Mesenchymal stem cell (in vitro differentiated cells and primary cell): Measurements from ENCODE around the gene AGAP1.

Experiments used
- DNase-seq: peaks from one replicate; pipeline ENCODE4 v3.0.0-alpha.2; 2013
- H2AFZ ChIP-seq: one replicate; pipeline ENCODE4 v1.6.1; 2013; ENCODE audit warnings: low read depth, mild to moderate bottlenecking, control low read depth, inconsistent platforms, low read length, moderate library complexity
- H2AK5ac ChIP-seq: 2 replicates; pipeline ENCODE4 v1.6.1; 2013; ENCODE audit warnings: low read length, moderate library complexity, mild to moderate bottlenecking, inconsistent platforms; ENCODE audit not compliant: severe bottlenecking
- H2BK120ac ChIP-seq: one replicate; pipeline ENCODE4 v1.6.1; 2013; ENCODE audit warnings: low read depth, mild to moderate bottlenecking, inconsistent platforms, low read length, moderate library complexity
- H2BK12ac ChIP-seq, 2 experiments: one replicate each; pipeline ENCODE4 v1.6.1; 2013; ENCODE audit warnings: inconsistent platforms in 2 of 2, low read length in 2 of 2, mild to moderate bottlenecking in 2 of 2, moderate library complexity in 2 of 2, control low read depth in 1 of 2
- H2BK15ac ChIP-seq: one replicate; pipeline ENCODE4 v1.6.1; 2013; ENCODE audit warnings: mild to moderate bottlenecking, low read depth, inconsistent platforms; ENCODE audit not compliant: poor library complexity, severe bottlenecking
- H2BK5ac ChIP-seq: 2 replicates; pipeline ENCODE4 v1.6.1; 2013; ENCODE audit warnings: low read depth, mild to moderate bottlenecking, low read length, control low read depth, inconsistent platforms; ENCODE audit not compliant: poor library complexity, severe bottlenecking
- H3K14ac ChIP-seq, 2 experiments: one replicate each; pipeline ENCODE4 v1.6.1; 2013; ENCODE audit warnings: inconsistent platforms in 2 of 2, low read length in 2 of 2, control low read depth in 1 of 2, mild to moderate bottlenecking in 1 of 2, moderate library complexity in 1 of 2
- H3K18ac ChIP-seq, 2 experiments: one replicate each; pipeline ENCODE4 v1.6.1; 2013; ENCODE audit warnings: inconsistent platforms in 2 of 2, low read length in 2 of 2, control low read depth in 1 of 2, low read depth in 1 of 2, mild to moderate bottlenecking in 1 of 2
- H3K23ac ChIP-seq, 2 experiments: one replicate each; pipeline ENCODE4 v1.6.1; 2013; ENCODE audit warnings: inconsistent platforms in 2 of 2, low read length in 2 of 2, mild to moderate bottlenecking in 2 of 2, moderate library complexity in 2 of 2, control low read depth in 1 of 2
- H3K27ac ChIP-seq: 2 replicates; pipeline ENCODE4 v1.5.1; 2013; ENCODE audit warnings: mild to moderate bottlenecking, moderate library complexity, low read length, control low read depth, inconsistent platforms; ENCODE audit not compliant: poor library complexity, severe bottlenecking
- H3K27me3 ChIP-seq, 2 experiments: 2 replicates each; pipeline versions ENCODE4 v1.6.1 to v1.7.0; 2013; ENCODE audit warnings: low read length in 2 of 2, mild to moderate bottlenecking in 2 of 2, moderate library complexity in 2 of 2, control low read depth in 1 of 2, inconsistent platforms in 1 of 2; ENCODE audit not compliant: control insufficient read depth in 1 of 2, insufficient read depth in 1 of 2
- H3K36me3 ChIP-seq, 2 experiments: 2 replicates each; pipeline versions ENCODE4 v1.6.1 to v1.7.0; 2013; ENCODE audit warnings: low read length in 2 of 2, control low read depth in 1 of 2, inconsistent platforms in 1 of 2, low read depth in 1 of 2, mild to moderate bottlenecking in 1 of 2; ENCODE audit not compliant: insufficient read depth in 2 of 2, control insufficient read depth in 1 of 2
- H3K4ac ChIP-seq, 2 experiments: one replicate each; pipeline ENCODE4 v1.6.1; 2013; ENCODE audit warnings: inconsistent platforms in 2 of 2, low read length in 2 of 2, mild to moderate bottlenecking in 2 of 2, moderate library complexity in 2 of 2, control low read depth in 1 of 2, low read depth in 1 of 2
- H3K4me1 ChIP-seq: 2 replicates; pipeline ENCODE4 v1.6.1; 2013; ENCODE audit warnings: low read depth, low read length, control low read depth; ENCODE audit not compliant: control insufficient read depth, insufficient read depth
- H3K4me2 ChIP-seq: 2 replicates; pipeline ENCODE4 v1.6.1; 2013; ENCODE audit warnings: low read length, mild to moderate bottlenecking, inconsistent platforms; ENCODE audit not compliant: poor library complexity, severe bottlenecking
- H3K4me3 ChIP-seq, 2 experiments: 2 replicates each; pipeline versions ENCODE4 v1.5.1 to v1.7.0; 2013; ENCODE audit warnings: low read length in 2 of 2, mild to moderate bottlenecking in 2 of 2, control low read depth in 1 of 2, low read depth in 1 of 2; ENCODE audit not compliant: insufficient read depth in 1 of 2
- H3K79me1 ChIP-seq: replicated peaks from 2 replicates; pipeline ENCODE4 v1.6.1; 2013; ENCODE audit warnings: mild to moderate bottlenecking, control low read depth, low read length, inconsistent platforms; ENCODE audit not compliant: poor library complexity, severe bottlenecking
- H3K9ac ChIP-seq: 2 replicates; pipeline ENCODE4 v1.7.0; 2013; ENCODE audit warnings: mild to moderate bottlenecking, low read length, moderate library complexity
- H3K9me3 ChIP-seq: 2 replicates; pipeline ENCODE4 v1.7.0; 2013; ENCODE audit warnings: mild to moderate bottlenecking, low read length; ENCODE audit not compliant: control insufficient read depth
- H4K8ac ChIP-seq: one replicate; pipeline ENCODE4 v1.6.1; 2013; ENCODE audit warnings: inconsistent platforms, mild to moderate bottlenecking, low read length, moderate library complexity
- H4K91ac ChIP-seq: one replicate; pipeline ENCODE4 v1.6.1; 2013; ENCODE audit warnings: mild to moderate bottlenecking, low read length, inconsistent platforms
- WGBS: methylation state at CpG from one replicate; pipeline ENCODE4 v1.1.7; 2013; ENCODE audit warnings: mixed read lengths; 5-methylcytosine and 5-hydroxymethylcytosine counted together

AGAP1 gene

DNA sequence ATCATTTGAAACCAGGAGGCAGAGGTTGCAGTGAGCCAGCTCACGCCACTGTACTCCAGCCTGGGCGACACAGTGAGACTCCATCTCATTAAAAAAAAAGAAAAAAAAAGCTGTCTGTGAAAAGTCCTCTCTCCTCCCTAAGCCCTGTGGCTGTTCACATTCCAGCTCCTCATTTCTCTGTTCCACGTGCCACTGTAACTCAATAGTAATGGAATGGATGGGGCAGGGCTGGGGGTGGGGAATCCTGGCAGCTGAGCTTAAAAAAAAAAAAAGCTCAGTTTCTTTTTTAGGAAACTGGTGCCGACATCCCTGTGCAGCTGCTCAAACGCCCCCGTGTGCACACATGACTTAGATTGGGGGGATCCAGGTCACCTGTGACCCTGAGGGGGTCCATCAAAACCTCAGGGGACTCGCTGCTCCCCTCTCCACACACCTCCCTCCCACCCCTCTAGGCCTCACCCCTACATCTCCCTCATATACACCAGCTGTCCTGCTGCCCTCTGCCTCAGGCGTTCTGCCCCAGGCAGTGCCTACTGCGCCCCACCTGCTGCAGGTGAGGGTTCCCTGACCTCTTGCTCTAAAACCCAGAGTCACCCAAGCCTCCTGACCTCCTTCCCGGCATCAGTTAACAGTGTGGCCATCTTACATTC lies 255.4 kb downstream of the AGAP1 start:
- no peak overlapping the region for H4K91ac ChIP-seq
- peak; percentile 47 for DNase-seq
- H2BK5ac ChIP-seq = no peak overlapping the region
- H4K8ac ChIP-seq = no peak overlapping the region
- H2BK120ac ChIP-seq = no peak overlapping the region
- peaks cover 10% of the 10 kb centered on the region for H3K79me1 ChIP-seq
- H3K9ac ChIP-seq = no peak overlapping the region
- no peak overlapping the region for H2BK15ac ChIP-seq
- peaks cover 8% of the 10 kb centered on the region for H3K4me1 ChIP-seq
- peaks cover 33 to 44% of the 10 kb centered on the region in 2 experiments for H3K36me3 ChIP-seq
- WGBS = 89% methylated on average over 7 of the region's 10 CpGs
- no peak overlapping the region for H3K23ac ChIP-seq
- H3K27ac ChIP-seq = no peak overlapping the region
- no peak overlapping the region for H3K4ac ChIP-seq
- peak overlapping the region in 1 of 2 experiments; percentile 15 for H2BK12ac ChIP-seq
- no peak overlapping the region for H2AFZ ChIP-seq
- H3K14ac ChIP-seq = no peak overlapping the region
- no peak overlapping the region for H3K4me3 ChIP-seq
- no peak overlapping the region for H2AK5ac ChIP-seq
- no peaks in the 10 kb centered on the region for H3K27me3 ChIP-seq
- H3K9me3 ChIP-seq = no peaks in the 10 kb centered on the region
- peak overlapping the region in 1 of 2 experiments; percentile 37 for H3K18ac ChIP-seq
- peak overlapping the region; percentile 38 for H3K4me2 ChIP-seq

DNA sequence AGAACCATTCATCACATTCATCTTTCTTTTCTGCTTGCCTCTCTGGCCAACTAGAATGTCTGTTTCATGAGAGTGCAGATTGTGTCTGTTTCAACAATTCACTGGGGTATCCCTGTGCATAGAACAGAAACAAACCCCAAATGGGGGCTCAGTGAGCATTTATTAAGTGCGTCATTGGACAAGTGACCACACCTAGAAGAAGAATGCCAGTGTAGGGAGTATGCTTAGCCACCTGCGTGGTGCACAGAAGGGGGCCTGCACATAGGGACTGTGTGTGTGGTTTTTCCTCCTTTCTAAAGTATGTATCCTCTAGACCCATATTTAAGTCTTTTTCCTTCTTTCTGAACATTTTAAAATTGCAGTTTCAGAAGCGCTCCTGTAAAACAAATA lies 255.9 kb downstream of the AGAP1 start:
- Histone ChIP-seq H3K27me3 (no peaks in the 10 kb centered on the region), H3K9ac (no peak overlapping the region), H3K79me1 (peaks cover 10% of the 10 kb centered on the region), H3K23ac (no peak overlapping the region), H3K4me1 (peaks cover 8% of the 10 kb centered on the region), H2BK120ac (no peak overlapping the region), H3K27ac (no peak overlapping the region), H2BK5ac (no peak overlapping the region), H2BK12ac (no peak overlapping the region), H3K4ac (no peak overlapping the region), H2AFZ (no peak overlapping the region), H2BK15ac (no peak overlapping the region), H3K9me3 (no peaks in the 10 kb centered on the region), H4K91ac (no peak overlapping the region), H2AK5ac (no peak overlapping the region), H3K18ac (no peak overlapping the region), H3K4me3 (no peak overlapping the region), H3K14ac (no peak overlapping the region), H4K8ac (no peak overlapping the region), H3K36me3 (peaks cover 33 to 44% of the 10 kb centered on the region in 2 experiments), H3K4me2 (no peak overlapping the region)
- DNase-seq = no peak
- 100% methylated on average over 1 of the region's 3 CpGs for WGBS

DNA sequence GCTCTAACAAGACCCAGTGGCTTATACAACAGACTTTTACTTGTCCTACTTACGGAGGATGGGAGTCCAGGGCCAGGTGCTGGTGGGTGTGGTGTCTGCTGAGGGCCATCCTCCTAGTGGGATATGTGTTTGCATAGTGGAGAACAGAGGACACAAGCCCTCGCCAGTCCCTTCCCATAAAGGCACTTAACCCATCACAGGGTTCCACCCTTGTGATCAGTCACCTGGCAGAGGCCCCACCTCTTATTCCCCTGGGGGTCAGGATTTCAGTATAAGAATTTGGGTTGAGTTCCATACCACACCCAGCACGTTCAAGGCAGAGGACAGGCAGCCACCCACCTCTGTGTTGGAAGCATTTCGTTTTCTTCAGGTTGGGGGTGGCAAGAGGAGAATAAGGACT lies 259.0 kb downstream of the AGAP1 start:
- peaks cover 24 to 41% of the 10 kb centered on the region in 2 experiments for H3K36me3 ChIP-seq
- WGBS = 100% methylated on average over 3 of the region's 4 CpGs
- peaks cover 8% of the 10 kb centered on the region for H3K4me1 ChIP-seq
- no peak overlapping the region for H3K9ac ChIP-seq
- H3K23ac ChIP-seq = no peak overlapping the region
- H2BK5ac ChIP-seq = no peak overlapping the region
- no peak overlapping the region for H2AK5ac ChIP-seq
- H3K18ac ChIP-seq = no peak overlapping the region
- H4K8ac ChIP-seq = no peak overlapping the region
- no peak overlapping the region for H4K91ac ChIP-seq
- H3K4me2 ChIP-seq = no peak overlapping the region
- no peak overlapping the region for H3K4me3 ChIP-seq
- H3K27me3 ChIP-seq = no peaks in the 10 kb centered on the region
- no peaks in the 10 kb centered on the region for H3K9me3 ChIP-seq
- DNase-seq = no peak
- no peak overlapping the region for H2BK12ac ChIP-seq
- H2BK120ac ChIP-seq = no peak overlapping the region
- no peak overlapping the region for H3K14ac ChIP-seq
- H3K27ac ChIP-seq = no peak overlapping the region
- H3K79me1 ChIP-seq = peaks cover 9% of the 10 kb centered on the region
- no peak overlapping the region for H3K4ac ChIP-seq
- no peak overlapping the region for H2AFZ ChIP-seq
- no peak overlapping the region for H2BK15ac ChIP-seq

DNA sequence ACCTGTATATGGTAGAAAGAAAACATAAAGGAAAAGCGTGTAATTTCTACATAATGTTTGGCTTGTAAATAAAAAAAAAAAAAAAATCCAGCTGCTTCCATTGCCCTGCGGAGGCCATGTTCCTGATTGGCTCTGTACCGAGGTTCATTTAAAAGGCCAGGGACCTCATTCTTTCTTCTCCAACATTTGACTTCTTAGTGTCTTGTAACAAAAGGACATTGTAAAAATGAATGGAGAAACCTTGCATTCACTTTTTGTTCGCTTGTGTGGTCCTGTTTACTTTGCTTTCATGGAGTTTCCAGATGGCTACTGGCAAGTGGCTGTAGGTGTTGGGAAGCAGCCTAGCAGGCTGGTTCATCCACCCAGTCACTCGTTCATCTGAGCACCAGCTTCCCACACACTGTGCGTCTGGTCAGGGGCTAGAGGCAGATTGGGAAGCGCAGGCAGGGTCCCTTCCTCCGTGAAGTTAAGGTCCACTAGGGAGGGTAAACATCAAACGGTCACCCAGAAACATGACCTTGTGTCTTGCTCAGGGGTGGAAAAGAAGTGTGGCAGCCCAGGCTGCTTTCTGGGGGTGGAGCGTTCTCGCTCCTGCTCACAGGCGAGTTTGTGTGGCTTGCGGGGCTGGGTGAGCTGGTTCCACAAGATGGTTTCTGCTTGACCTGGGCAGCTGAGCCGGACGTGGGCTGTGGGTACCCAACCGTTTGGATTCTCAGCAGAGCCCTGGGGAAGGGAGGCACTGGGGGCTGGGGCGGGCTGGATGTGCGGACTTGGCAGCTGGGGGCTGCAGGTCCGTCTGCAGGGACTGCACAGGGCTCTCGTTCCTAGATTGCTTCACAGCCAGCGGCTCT lies 260.7 kb downstream of the AGAP1 start:
- Histone ChIP-seq H3K27ac (no peak overlapping the region), H2BK5ac (no peak overlapping the region), H3K9ac (no peak overlapping the region), H2AK5ac (no peak overlapping the region), H3K4ac (no peak overlapping the region), H3K18ac (no peak overlapping the region), H2BK12ac (no peak overlapping the region), H3K4me3 (no peak overlapping the region), H3K14ac (no peak overlapping the region), H2AFZ (no peak overlapping the region), H3K4me1 (peaks cover 5% of the 10 kb centered on the region), H3K4me2 (no peak overlapping the region), H3K36me3 (peaks cover 27 to 48% of the 10 kb centered on the region in 2 experiments), H3K79me1 (peaks cover 11% of the 10 kb centered on the region), H4K8ac (no peak overlapping the region), H4K91ac (no peak overlapping the region), H3K27me3 (no peaks in the 10 kb centered on the region), H2BK120ac (no peak overlapping the region), H2BK15ac (no peak overlapping the region), H3K9me3 (no peaks in the 10 kb centered on the region), H3K23ac (no peak overlapping the region)
- no peak for DNase-seq
- 94% methylated on average over 18 of the region's 21 CpGs for WGBS
